Tibial artery (tissue), 4 donors: ENCODE measurements around the gene RBM18.

Experiments used
- DNase-seq, 2 donors: peaks; one replicate each; pipeline ENCODE4 v3.0.0-alpha.2; 2019
- H3K27ac ChIP-seq, 2 donors: fragments of 200-600 bp; sonication (generic) in 1 of 2; 1 replicate in 1 of 2; 2 replicates in 1 of 2; pipeline ENCODE4 v1.5.1; 2018 to 2019; ENCODE audit warnings: mild to moderate bottlenecking in 1 of 2
- H3K27me3 ChIP-seq, 2 donors: fragments of 200-600 bp; sonication (generic) in 1 of 2; one replicate each; pipeline versions ENCODE4 v1.5.1 to v1.6.0; 2016 to 2019
- H3K36me3 ChIP-seq, 3 donors: fragments of 200-600 bp; sonication (generic) in 2 of 3; one replicate each; pipeline ENCODE4 v1.5.1; 2016 to 2019; ENCODE audit warnings: mild to moderate bottlenecking in 2 of 3
- H3K4me1 ChIP-seq, 4 donors: fragments of 200-600 bp; sonication (generic) in 2 of 4; 1 replicate in 3 of 4; 2 replicates in 1 of 4; pipeline ENCODE4 v1.5.1; 2016 to 2019
- H3K4me3 ChIP-seq, 2 donors: fragments of 200-600 bp; sonication (generic) in 1 of 2; 1 replicate in 1 of 2; 2 replicates in 1 of 2; pipeline ENCODE4 v1.5.1; 2018 to 2019; ENCODE audit warnings: mild to moderate bottlenecking in 2 of 2
- H3K9me3 ChIP-seq, 3 donors: fragments of 200-600 bp; sonication (generic) in 1 of 3; one replicate each; pipeline ENCODE4 v1.5.1; 2016 to 2019
- intact Hi-C: fragments of 100-400 bp; cut with DNase I; formaldehyde crosslinking; loops from one replicate; pipeline ENCODE4 v1.15.0; 2023; ENCODE audit warnings: low total_unique reads
- TF ChIP-seq, protein P1 (sequence below), 2 experiments: fragments of 200-600 bp in 1 of 2; fragments of 450-650 bp in 1 of 2; IDR thresholded peaks; one replicate each; pipeline ENCODE4 v1.5.1; 2017 to 2019; ENCODE audit warnings: antibody characterized with exemption in 2 of 2, mild to moderate bottlenecking in 1 of 2, moderate library complexity in 1 of 2

RBM18 gene

GRCh38 chr9:122214507-122214906 is 50.1 kb downstream of the RBM18 start:
- no peak overlapping the region for H3K27ac ChIP-seq
- H3K36me3 ChIP-seq, result no peaks in the 10 kb centered on the region
- no peaks in the 10 kb centered on the region for H3K9me3 ChIP-seq
- peak overlapping the region in 1 of 2 donors; percentile 43 for H3K4me3 ChIP-seq
- TF ChIP-seq, protein P1, sequence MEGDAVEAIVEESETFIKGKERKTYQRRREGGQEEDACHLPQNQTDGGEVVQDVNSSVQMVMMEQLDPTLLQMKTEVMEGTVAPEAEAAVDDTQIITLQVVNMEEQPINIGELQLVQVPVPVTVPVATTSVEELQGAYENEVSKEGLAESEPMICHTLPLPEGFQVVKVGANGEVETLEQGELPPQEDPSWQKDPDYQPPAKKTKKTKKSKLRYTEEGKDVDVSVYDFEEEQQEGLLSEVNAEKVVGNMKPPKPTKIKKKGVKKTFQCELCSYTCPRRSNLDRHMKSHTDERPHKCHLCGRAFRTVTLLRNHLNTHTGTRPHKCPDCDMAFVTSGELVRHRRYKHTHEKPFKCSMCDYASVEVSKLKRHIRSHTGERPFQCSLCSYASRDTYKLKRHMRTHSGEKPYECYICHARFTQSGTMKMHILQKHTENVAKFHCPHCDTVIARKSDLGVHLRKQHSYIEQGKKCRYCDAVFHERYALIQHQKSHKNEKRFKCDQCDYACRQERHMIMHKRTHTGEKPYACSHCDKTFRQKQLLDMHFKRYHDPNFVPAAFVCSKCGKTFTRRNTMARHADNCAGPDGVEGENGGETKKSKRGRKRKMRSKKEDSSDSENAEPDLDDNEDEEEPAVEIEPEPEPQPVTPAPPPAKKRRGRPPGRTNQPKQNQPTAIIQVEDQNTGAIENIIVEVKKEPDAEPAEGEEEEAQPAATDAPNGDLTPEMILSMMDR (IDR thresholded peaks at IDR 0.05), result no peak
- intact Hi-C loops, result no loop called here
- no peak for DNase-seq
- H3K4me1 ChIP-seq, result peaks cover 0 to 36% (median 18%) of the 10 kb centered on the region in 4 donors
- H3K27me3 ChIP-seq, result peaks cover 8 to 95% of the 10 kb centered on the region in 2 donors

DNA sequence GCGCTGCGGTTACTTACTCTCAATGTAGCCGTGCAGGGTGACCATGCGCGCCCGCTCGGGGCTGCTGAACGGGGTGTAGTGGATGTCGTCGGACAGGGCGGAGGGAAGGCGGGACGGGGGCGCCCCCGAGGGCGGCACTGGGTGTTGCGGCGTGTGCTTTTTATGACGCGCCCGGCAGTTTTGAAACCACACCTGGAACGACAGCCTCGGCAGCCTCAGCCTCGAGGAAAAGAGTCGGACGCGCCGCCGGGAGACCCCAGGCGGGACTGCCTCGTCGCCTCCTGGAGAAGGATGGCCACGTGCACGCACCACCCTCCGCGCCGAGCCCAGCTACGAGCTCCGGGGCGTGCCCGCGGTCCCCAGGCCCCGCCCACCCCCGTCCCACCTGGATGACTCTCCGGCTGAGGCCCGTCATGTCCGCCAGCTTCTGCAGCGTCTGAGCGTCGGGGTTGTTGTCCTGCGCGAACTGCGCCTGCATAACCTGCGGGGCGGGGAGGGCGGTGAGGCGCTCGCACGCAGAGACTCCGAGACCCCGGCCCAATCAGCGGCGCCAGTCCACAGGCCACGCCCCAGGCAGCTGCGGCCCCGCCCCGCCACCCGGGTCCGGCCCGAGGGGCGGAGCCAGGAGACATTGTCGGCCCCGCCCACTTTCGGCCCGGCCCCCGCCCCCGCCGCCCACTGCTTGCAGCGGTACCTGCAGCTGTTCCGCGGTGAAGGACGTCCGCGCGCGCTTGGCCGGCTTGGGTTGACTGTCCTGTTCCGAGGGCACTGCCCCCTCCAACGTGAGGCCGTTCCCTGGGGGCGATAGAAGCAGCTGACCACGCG is 50.8 kb downstream of the RBM18 start:
- Histone ChIP-seq H3K4me3 (peak overlapping the region; percentile 20 to 43), H3K4me1 (peaks cover 0 to 29% (median 13%) of the 10 kb centered on the region in 4 donors), H3K27ac (no peak overlapping the region), H3K9me3 (no peaks in the 10 kb centered on the region), H3K36me3 (no peaks in the 10 kb centered on the region), H3K27me3 (peaks cover 8 to 90% of the 10 kb centered on the region in 2 donors)
- TF ChIP-seq, protein P1 (IDR thresholded peaks at IDR 0.05), result no peak
- intact Hi-C loops, result no loop called here
- DNase-seq, result no peak

DNA sequence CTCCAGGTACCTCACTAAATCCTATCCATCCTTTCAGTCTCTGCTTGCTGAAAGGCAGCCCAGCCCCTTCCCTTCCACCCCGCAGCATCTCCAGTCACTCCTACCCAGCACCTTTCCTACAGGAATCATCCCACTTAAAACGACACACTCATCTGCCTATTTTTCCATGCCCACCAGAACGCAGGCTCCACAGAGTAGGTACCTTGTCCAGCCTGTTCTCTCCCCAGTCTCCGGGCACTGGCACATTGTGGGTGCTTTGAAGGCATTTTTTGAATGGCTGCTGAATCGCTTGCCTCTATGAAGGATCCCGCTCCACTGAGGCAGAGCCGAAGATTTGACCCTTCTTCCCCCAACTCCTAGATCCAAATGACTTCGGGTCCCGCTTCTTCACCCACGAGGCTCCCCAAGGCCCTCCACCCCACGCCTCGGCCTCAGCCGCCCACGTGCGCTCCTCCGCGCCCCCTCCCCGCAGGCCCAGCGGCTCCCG is 51.5 kb downstream of the RBM18 start:
- DNase-seq, result no peak
- Histone ChIP-seq H3K36me3 (no peaks in the 10 kb centered on the region), H3K27ac (no peak overlapping the region), H3K9me3 (no peaks in the 10 kb centered on the region), H3K4me3 (peak overlapping the region in 1 of 2 donors; percentile 43), H3K4me1 (peaks cover 0 to 22% (median 11%) of the 10 kb centered on the region in 4 donors), H3K27me3 (peaks cover 8 to 84% of the 10 kb centered on the region in 2 donors)
- intact Hi-C loops, result no loop called here
- TF ChIP-seq, protein P1 (IDR thresholded peaks at IDR 0.05), result no peak

- Histone ChIP-seq H3K4me1 (peaks cover 0 to 16% (median 11%) of the 10 kb centered on the region in 4 donors), H3K27ac (no peak overlapping the region), H3K27me3 (peaks cover 8 to 83% of the 10 kb centered on the region in 2 donors), H3K36me3 (no peaks in the 10 kb centered on the region), H3K4me3 (no peak overlapping the region), H3K9me3 (no peaks in the 10 kb centered on the region)
- DNase-seq, result no peak
- TF ChIP-seq, protein P1 (IDR thresholded peaks at IDR 0.05), result no peak
- intact Hi-C loops, result no loop called here
Measured at GRCh38 chr9:122212473-122213004, 52.1 kb downstream of the RBM18 start.

DNA sequence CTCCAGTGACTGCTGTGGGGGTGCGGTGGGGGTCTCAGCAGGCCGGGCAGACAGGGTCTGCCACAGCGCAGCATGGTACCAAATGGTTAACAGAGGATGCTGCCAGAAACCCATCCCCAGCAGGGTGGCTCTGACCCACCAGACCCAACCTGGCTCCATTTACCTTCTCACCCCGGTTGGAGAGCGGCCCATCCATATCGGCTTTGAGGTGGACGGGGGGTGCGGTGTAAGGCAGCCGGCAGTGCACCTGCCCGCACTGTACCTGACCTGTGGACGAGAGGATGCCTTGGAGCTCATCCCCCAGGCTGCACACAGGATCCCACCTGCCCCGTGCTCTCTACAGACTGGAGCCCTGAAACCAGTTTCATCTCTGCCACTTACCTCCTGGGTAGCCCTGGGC is 55.2 kb downstream of the RBM18 start:
- no peak for DNase-seq
- intact Hi-C loops, result no loop called here
- peaks cover 8 to 58% of the 10 kb centered on the region in 2 donors for H3K27me3 ChIP-seq

More for the DNA sequence above, 55.2 kb downstream of the RBM18 start:
- Histone ChIP-seq H3K9me3 (no peaks in the 10 kb centered on the region), H3K4me1 (peaks cover 0 to 13% (median 11%) of the 10 kb centered on the region in 4 donors), H3K4me3 (no peak overlapping the region), H3K27ac (no peak overlapping the region), H3K36me3 (no peaks in the 10 kb centered on the region)
- TF ChIP-seq, protein P1 (IDR thresholded peaks at IDR 0.05), result no peak
